Lower leg skin (tissue), 4 donors: Measurements from ENCODE around the gene AGBL1. TPM values are rescaled to one million over a fixed set of nuclear protein-coding genes. Genes with fewer than 3 reads are reported as not detected.

Experiments
- DNase-seq, 2 donors: peaks; one replicate each; pipeline ENCODE4 v3.0.0-alpha.2; 2019; ENCODE audit warnings: low spot score in 2 of 2
- H3K4me3 ChIP-seq: fragments of 200-600 bp; sonication (generic); 2 replicates; pipeline ENCODE4 v1.5.1; 2017; ENCODE audit warnings: mild to moderate bottlenecking, low read depth; ENCODE audit not compliant: poor library complexity, severe bottlenecking
- POLR2A ChIP-seq, 2 donors: fragments of 450-650 bp; IDR thresholded peaks; one replicate each; pipeline ENCODE4 v1.6.1; 2016 to 2017; ENCODE audit warnings: antibody characterized with exemption in 2 of 2, mild to moderate bottlenecking in 1 of 2, moderate library complexity in 1 of 2
- WGBS, 2 donors: methylation state at CpG; one replicate each; pipeline ENCODE4 v1.1.5; 2018; 5-methylcytosine and 5-hydroxymethylcytosine counted together
- intact Hi-C: fragments of 100-400 bp; cut with DNase I; formaldehyde crosslinking; loops from one replicate; pipeline ENCODE4 v1.15.0; 2023; ENCODE audit warnings: low total_unique reads
- total RNA-seq, 4 donors: library from RNA; depleted of rRNA; stranded (reverse); fragments of >200 nt; gene quantifications; one replicate each; pipeline ENCODE4 v1.1.0, GENCODE V29; 2016
- TF ChIP-seq, protein P1 (sequence below), 3 donors: fragments of 450-650 bp; IDR thresholded peaks; one replicate each; pipeline ENCODE4 v1.5.1; 2016; ENCODE audit warnings: antibody characterized with exemption in 3 of 3, mild to moderate bottlenecking in 3 of 3, moderate library complexity in 2 of 3

Gene AGBL1
- total RNA-seq, 4 donors from 2014 or later, result 0.13 to 0.91 TPM; not detected in 2

DNA sequence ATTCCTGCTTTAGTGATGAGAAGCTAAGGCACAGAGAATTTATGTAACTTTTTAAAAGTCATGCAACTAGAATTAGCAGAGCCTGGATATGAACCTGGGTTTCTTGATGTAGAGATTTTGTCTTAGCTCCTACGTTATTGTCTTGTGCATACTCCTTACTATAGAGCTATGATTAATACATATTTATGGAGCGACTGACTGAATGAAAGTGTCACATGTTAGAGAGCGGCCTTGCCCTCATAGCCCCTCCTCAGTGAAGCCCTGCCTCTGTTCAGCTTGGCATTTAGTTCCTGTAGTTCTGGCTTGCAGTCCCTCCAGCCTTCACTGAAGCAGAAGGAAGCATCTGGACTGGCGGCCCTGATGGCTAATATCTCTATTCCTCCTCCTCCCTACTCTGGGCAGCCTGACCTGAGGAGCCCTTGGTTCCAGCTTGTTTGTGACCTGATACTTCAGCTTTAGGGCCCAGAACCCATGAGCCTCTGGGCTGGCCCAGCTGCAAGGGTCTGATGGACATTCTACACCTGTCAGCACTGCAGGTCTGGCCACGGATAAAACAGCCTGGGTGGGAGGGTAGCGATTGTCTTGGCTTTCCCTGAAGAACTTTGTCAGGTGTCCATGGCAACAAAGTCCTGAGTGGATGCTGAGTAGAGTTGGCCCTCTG, 13.4 kb upstream of the AGBL1 start:
- no peak for DNase-seq
- intact Hi-C loops, result no loop called here
- no peak overlapping the region for H3K4me3 ChIP-seq
- no peak for TF ChIP-seq POLR2A (IDR thresholded peaks at IDR 0.05)
- TF ChIP-seq, protein P1, sequence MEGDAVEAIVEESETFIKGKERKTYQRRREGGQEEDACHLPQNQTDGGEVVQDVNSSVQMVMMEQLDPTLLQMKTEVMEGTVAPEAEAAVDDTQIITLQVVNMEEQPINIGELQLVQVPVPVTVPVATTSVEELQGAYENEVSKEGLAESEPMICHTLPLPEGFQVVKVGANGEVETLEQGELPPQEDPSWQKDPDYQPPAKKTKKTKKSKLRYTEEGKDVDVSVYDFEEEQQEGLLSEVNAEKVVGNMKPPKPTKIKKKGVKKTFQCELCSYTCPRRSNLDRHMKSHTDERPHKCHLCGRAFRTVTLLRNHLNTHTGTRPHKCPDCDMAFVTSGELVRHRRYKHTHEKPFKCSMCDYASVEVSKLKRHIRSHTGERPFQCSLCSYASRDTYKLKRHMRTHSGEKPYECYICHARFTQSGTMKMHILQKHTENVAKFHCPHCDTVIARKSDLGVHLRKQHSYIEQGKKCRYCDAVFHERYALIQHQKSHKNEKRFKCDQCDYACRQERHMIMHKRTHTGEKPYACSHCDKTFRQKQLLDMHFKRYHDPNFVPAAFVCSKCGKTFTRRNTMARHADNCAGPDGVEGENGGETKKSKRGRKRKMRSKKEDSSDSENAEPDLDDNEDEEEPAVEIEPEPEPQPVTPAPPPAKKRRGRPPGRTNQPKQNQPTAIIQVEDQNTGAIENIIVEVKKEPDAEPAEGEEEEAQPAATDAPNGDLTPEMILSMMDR (IDR thresholded peaks at IDR 0.05), result no peak
- WGBS, 2 donors, result 82 to 87% methylated on average over 6 of the region's 6 CpGs

DNA sequence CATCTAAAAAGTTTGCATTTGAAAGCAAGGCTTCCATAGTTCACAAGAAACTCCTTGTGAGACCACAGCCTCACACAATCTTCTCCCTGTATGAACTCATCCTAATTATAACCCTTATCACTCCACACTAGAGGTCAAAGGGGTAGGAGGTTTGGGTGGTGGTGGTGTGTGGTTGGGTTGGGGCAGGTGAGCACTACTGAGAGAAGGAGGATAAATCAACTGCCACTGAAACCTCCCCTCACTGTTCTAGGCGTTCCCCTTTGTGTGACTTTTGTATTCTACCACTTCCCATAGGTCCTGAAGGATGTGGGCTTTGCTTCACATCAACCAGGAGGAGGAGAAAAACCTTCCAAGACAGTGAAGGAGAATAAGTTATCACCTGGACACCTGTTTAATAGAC, 6.4 kb upstream of the AGBL1 start:
- no peak for DNase-seq

DNA sequence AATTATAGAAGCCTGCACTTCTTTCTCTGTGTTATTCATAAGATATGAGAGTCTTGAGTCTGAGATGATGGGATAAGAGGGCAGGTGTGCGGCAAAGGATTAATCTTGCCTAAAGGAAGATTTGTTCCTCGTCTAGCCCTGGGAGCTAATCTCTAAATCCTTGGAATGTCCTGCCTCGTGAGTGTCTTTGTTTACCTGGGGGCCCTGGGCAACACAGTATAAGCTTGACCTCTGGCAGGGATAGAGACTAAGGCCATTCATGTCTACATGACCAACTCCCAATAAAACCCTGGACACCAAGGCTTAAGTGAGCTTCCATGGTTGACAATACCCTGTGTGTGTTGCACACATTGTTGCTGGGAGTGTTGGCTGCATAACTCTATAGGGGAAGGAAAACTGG, 3.2 kb upstream of the AGBL1 start:
- TF ChIP-seq, protein P1 (IDR thresholded peaks at IDR 0.05), result no peak
- TF ChIP-seq POLR2A (IDR thresholded peaks at IDR 0.05), result no peak
- intact Hi-C loops, result no loop called here
- 27 to 28% methylated on average over 3 of the region's 3 CpGs for WGBS, 2 donors
- DNase-seq, result no peak
- H3K4me3 ChIP-seq, result no peak overlapping the region

More for the DNA sequence above, 6.4 kb upstream of the AGBL1 start:
- TF ChIP-seq POLR2A (IDR thresholded peaks at IDR 0.05), result no peak
- TF ChIP-seq, protein P1 (IDR thresholded peaks at IDR 0.05), result no peak
- 56% methylated on average over 1 of the region's 1 CpG for WGBS, 2 donors
- H3K4me3 ChIP-seq, result no peak overlapping the region
- intact Hi-C loops, result no loop called here

DNA sequence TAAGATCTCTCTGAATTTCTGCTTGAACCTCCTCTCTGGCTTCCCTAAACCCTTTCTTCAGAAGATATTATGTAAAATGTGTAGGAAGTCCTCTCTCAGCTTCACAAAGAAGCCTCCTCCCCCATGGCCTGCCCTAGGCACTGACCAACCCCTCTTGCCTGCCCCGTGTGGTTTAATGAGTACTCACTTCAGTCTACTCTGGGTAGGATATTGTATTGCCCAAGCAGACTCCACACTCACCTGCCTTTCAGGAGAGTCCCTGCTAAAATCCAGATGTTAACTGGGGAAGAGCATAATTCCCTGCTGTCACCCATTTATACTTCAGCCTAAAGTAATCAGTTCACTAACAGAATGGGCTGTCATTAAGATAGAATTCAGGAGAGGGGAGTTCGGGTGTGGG, 2.6 kb upstream of the AGBL1 start:
- DNase-seq, result no peak
- TF ChIP-seq, protein P1 (IDR thresholded peaks at IDR 0.05), result no peak
- no peak for TF ChIP-seq POLR2A (IDR thresholded peaks at IDR 0.05)
- intact Hi-C loops, result no loop called here

DNA sequence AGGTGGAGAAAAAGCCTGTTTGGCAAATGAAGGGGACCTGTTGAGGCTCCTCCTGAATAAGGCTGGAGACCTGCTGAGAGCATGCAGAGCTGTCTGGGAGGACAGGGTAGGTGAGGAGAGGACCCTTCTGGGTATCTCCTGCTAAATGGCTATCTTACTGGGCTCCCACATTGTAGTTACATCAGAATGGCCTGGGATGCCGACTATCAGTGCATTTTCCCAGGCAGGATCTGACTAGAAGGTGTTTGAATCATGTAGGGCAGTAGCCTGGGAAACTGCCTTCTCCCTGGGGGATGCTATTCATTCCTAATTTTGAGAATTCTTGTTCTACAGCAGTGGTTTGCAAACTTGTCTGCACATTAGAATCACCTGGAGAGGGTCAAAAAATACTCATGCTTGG, 631 bp downstream of the AGBL1 start:
- intact Hi-C loops, result no loop called here
- TF ChIP-seq POLR2A (IDR thresholded peaks at IDR 0.05), result no peak
- TF ChIP-seq, protein P1 (IDR thresholded peaks at IDR 0.05), result no peak
- no peak overlapping the region for H3K4me3 ChIP-seq
- no peak for DNase-seq
- WGBS, 2 donors, result 70 to 72% methylated on average over 1 of the region's 1 CpG

More for the DNA sequence above, 2.6 kb upstream of the AGBL1 start:
- 27 to 39% methylated on average over 2 of the region's 2 CpGs for WGBS, 2 donors
- H3K4me3 ChIP-seq, result no peak overlapping the region
